SU-DHL-6 (cell line): ENCODE results near the gene C19orf67.
A peak's percentile ranks its signal among the peaks of the same experiment; 100 is the strongest.
"Not testable (repeated sequence)": the region's sequence is repeated elsewhere in the genome, so short reads cannot be mapped to it uniquely, and the experiment has no call there.

Experiments
- H2AFZ ChIP-seq: fragments of 200-600 bp; sonication (generic); 2 replicates; pipeline ENCODE4 v1.6.1; 2014; ENCODE audit warnings: low read depth, mild to moderate bottlenecking, moderate library complexity, mixed read lengths, antibody characterized with exemption, low read length; ENCODE audit not compliant: severe bottlenecking
- H3F3A ChIP-seq: fragments of 200-600 bp; shearing (Covaris generic); 2 replicates; pipeline ENCODE4 v1.6.0; 2016; ENCODE audit warnings: antibody characterized with exemption, mild to moderate bottlenecking; ENCODE audit not compliant: insufficient read depth
- H3K27ac ChIP-seq: fragments of 200-600 bp; sonication (generic); 2 replicates; pipeline ENCODE4 v1.5.1; 2016; ENCODE audit warnings: low read depth, mild to moderate bottlenecking, low read length, moderate library complexity, mixed read lengths
- H3K27me3 ChIP-seq: fragments of 200-600 bp; sonication (generic), shearing (Covaris generic); 2 replicates; pipeline ENCODE4 v1.6.0; 2014; ENCODE audit warnings: mild to moderate bottlenecking, low read length
- H3K36me3 ChIP-seq: fragments of 200-600 bp; sonication (generic); 2 replicates; pipeline ENCODE4 v1.6.1; 2014; ENCODE audit warnings: mild to moderate bottlenecking, low read length, mixed read lengths
- H3K4me2 ChIP-seq: fragments of 300-600, 200-600 bp; shearing (Covaris generic), sonication (generic); 2 replicates; pipeline ENCODE4 v1.6.0; 2014; ENCODE audit warnings: low read length, low read depth, mild to moderate bottlenecking; ENCODE audit not compliant: poor library complexity, severe bottlenecking
- H3K4me3 ChIP-seq: fragments of 200-600 bp; sonication (generic); 2 replicates; pipeline ENCODE4 v1.5.1; 2014; ENCODE audit warnings: antibody characterized with exemption, low read length, mild to moderate bottlenecking, mixed read lengths; ENCODE audit not compliant: insufficient read depth, poor library complexity, severe bottlenecking
- H3K79me2 ChIP-seq: fragments of 200-600 bp; sonication (generic); 2 replicates; pipeline ENCODE4 v1.6.1; 2014; ENCODE audit warnings: mild to moderate bottlenecking, low read length, moderate library complexity; ENCODE audit not compliant: insufficient read depth
- H3K9ac ChIP-seq: fragments of 200-600 bp; sonication (generic); 2 replicates; pipeline ENCODE4 v1.7.0; 2014; ENCODE audit warnings: mild to moderate bottlenecking, low read length
- H3K9me2 ChIP-seq: fragments of 200-600 bp; sonication (generic); replicated peaks from 2 replicates; pipeline ENCODE4 v1.6.1; 2014; ENCODE audit warnings: low read length; ENCODE audit not compliant: insufficient read depth
- H3K9me3 ChIP-seq: fragments of 200-600 bp; sonication (generic); 2 replicates; pipeline ENCODE4 v1.6.1; 2014; ENCODE audit warnings: low read length, mixed read lengths; ENCODE audit not compliant: insufficient read depth
- H4K20me1 ChIP-seq: fragments of 200-600 bp; sonication (generic); 2 replicates; pipeline ENCODE4 v1.6.1; 2014; ENCODE audit warnings: low read depth, mild to moderate bottlenecking, antibody characterized with exemption, low read length, moderate library complexity, mixed read lengths
- EZH2phosphoT487 ChIP-seq: fragments of 200-600 bp; sonication (generic), shearing (Covaris generic); conservative IDR thresholded peaks from 2 replicates; pipeline ENCODE4 v1.6.1; 2018; ENCODE audit warnings: mild to moderate bottlenecking, antibody characterized with exemption, low read length, moderate library complexity, mixed read lengths
- TF ChIP-seq, protein P1 (sequence below): fragments of 200-600 bp; sonication (generic); IDR thresholded peaks from one replicate; pipeline ENCODE4 v1.5.1; 2017; ENCODE audit warnings: antibody characterized with exemption, mild to moderate bottlenecking, low read length, moderate library complexity; ENCODE audit not compliant: insufficient read depth, poor library complexity, severe bottlenecking

Gene C19orf67

DNA sequence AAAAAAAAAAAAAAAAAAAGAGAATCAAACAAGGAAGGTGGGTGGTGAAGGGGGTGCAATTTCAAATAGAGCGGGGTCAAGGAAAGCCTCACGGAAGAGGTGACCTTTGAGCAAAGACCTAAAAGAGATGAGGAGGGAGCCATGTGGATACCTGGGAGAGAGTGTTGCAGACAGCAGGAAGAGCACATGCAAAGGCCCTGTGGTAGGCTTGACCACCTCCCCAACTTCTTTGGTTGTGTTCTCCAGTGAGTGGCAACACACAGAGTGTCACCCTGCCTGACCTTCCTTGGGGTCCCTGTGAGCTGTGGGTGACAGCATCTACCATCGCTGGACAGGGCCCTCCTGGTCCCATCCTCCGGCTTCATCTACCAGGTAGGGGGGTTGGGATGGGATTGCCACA lies 35.1 kb downstream of the C19orf67 start:
- no peaks in the 10 kb centered on the region for H3K27me3 ChIP-seq
- TF ChIP-seq EZH2phosphoT487: no peak
- TF ChIP-seq, protein P1, sequence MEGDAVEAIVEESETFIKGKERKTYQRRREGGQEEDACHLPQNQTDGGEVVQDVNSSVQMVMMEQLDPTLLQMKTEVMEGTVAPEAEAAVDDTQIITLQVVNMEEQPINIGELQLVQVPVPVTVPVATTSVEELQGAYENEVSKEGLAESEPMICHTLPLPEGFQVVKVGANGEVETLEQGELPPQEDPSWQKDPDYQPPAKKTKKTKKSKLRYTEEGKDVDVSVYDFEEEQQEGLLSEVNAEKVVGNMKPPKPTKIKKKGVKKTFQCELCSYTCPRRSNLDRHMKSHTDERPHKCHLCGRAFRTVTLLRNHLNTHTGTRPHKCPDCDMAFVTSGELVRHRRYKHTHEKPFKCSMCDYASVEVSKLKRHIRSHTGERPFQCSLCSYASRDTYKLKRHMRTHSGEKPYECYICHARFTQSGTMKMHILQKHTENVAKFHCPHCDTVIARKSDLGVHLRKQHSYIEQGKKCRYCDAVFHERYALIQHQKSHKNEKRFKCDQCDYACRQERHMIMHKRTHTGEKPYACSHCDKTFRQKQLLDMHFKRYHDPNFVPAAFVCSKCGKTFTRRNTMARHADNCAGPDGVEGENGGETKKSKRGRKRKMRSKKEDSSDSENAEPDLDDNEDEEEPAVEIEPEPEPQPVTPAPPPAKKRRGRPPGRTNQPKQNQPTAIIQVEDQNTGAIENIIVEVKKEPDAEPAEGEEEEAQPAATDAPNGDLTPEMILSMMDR: no peak
- no peak overlapping the region for H3K9ac ChIP-seq
- no peak overlapping the region for H2AFZ ChIP-seq
- H3K9me2 ChIP-seq: no peaks in the 10 kb centered on the region
- no peak overlapping the region for H3K4me3 ChIP-seq
- no peaks in the 10 kb centered on the region for H3K79me2 ChIP-seq
- H4K20me1 ChIP-seq: no peaks in the 10 kb centered on the region
- no peaks in the 10 kb centered on the region for H3K9me3 ChIP-seq
- H3K4me2 ChIP-seq: no peak overlapping the region
- H3K27ac ChIP-seq: no peak overlapping the region
- H3F3A ChIP-seq: no peaks in the 10 kb centered on the region
- peaks cover 3% of the 10 kb centered on the region for H3K36me3 ChIP-seq

GRCh38 chr19:14048443-14049153 lies 37.0 kb downstream of the C19orf67 start:
- H3K4me3 ChIP-seq: no peak overlapping the region
- no peak overlapping the region for H3K4me2 ChIP-seq
- H3K9me2 ChIP-seq: no peaks in the 10 kb centered on the region
- no peaks in the 10 kb centered on the region for H3F3A ChIP-seq
- no peaks in the 10 kb centered on the region for H4K20me1 ChIP-seq
- H3K79me2 ChIP-seq: no peaks in the 10 kb centered on the region
- peaks cover 3% of the 10 kb centered on the region for H3K36me3 ChIP-seq
- TF ChIP-seq EZH2phosphoT487: no peak
- TF ChIP-seq, protein P1: peak; percentile 81
- H2AFZ ChIP-seq: no peak overlapping the region
- H3K27ac ChIP-seq: no peak overlapping the region
- no peaks in the 10 kb centered on the region for H3K27me3 ChIP-seq
- H3K9ac ChIP-seq: no peak overlapping the region
- no peaks in the 10 kb centered on the region for H3K9me3 ChIP-seq

- not testable (repeated sequence) for H3K9me3 ChIP-seq, H3K9me2 ChIP-seq, H3K79me2 ChIP-seq, H3K27ac ChIP-seq, H3F3A ChIP-seq, H3K4me2 ChIP-seq, H2AFZ ChIP-seq, H3K27me3 ChIP-seq, H3K9ac ChIP-seq, H3K4me3 ChIP-seq, H4K20me1 ChIP-seq, H3K36me3 ChIP-seq
Measured at GRCh38 chr19:14047866-14048265, 37.7 kb downstream of the C19orf67 start.

DNA sequence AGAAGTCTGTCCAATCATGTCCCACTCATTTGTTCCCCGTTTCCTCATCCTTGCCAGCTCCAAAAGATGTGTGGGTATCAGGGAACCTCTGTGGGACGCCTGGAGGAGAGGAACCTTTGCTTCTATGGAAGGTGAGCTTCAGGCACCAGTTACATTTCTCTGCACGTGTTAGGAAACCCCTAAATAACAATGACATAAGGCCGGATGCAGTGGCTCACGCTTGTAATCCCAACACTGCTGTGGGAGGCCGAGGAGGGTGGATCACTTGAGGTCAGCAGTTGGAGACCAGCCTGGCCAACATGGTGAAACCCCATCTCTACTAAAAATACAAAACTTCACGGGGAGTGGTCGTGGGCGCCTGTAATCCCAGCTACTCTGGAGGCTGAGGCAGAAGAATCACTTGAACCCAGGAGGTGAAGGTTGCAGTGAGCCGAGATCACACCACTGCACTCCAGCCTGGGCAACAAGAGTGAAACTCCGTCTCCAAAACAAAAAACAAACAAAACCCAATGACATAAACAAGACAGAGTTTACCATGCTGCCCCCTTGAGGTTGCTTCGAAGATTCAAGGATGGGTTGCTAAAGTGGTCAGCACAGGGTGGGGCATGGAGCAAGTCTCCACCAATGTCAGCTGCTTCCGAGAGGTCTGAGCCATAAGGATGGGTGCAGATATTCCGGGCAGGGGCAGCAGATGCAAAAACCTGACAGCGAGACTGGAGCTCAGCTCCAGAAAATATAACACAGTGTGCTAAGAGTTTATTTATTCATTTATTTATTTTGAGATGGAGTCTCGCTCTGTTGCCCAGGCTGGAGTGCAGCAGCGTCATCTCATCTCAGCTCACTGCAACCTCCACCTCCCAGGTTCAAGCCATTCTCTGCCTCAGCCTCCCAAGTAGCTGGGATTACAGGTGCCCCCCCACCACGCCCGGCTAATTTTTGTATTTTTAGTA lies 42.6 kb downstream of the C19orf67 start:
- H3K27ac ChIP-seq: peak overlapping the region; percentile 28; the same call in 1 of the 2 replicates

More for the DNA sequence above, 42.6 kb downstream of the C19orf67 start:
- H2AFZ ChIP-seq: peak overlapping the region; percentile 49
- H3K4me3 ChIP-seq, H3K9me3 ChIP-seq, H3K9me2 ChIP-seq, H3K36me3 ChIP-seq, H3F3A ChIP-seq, H3K27me3 ChIP-seq, H4K20me1 ChIP-seq, H3K79me2 ChIP-seq: not testable (repeated sequence)
- TF ChIP-seq, protein P1: peak; percentile 48
- H3K4me2 ChIP-seq: peak overlapping the region; percentile 20
- 0 out of 2 replicates have a peak overlapping the region, but pooled peaks have one; percentile 13 for H3K9ac ChIP-seq
